Measurements from ENCODE around the gene ATXN1. TPM values are rescaled to one million over a fixed set of nuclear protein-coding genes. Genes with fewer than 3 reads are reported as not detected.

Gene ATXN1
- total and polyA plus RNA-seq, 2 of the 13 experiments (the other 11 are each of a cell fraction or from before 2014, with no cell fraction given), result 20.7 to 39.5 TPM

GRCh38 chr6:16762268-16762549, 949 bp upstream of the ATXN1 start (continued):
- 0 out of 2 replicates have a peak, but pooled peaks have one; percentile 19 for TF ChIP-seq PAWR (CRISPR knock-in tag; IDR thresholded peaks at IDR 0.05; ENCODE audit: borderline replicate concordance)
- no peak for TF ChIP-seq ZBTB34 (CRISPR knock-in tag; IDR thresholded peaks at IDR 0.05)
- TF ChIP-seq ZBTB40 (IDR thresholded peaks at IDR 0.05), result no peak
- TF ChIP-seq ZBTB40 (CRISPR knock-in tag; IDR thresholded peaks at IDR 0.05), result 0 out of 2 replicates have a peak, but pooled peaks have one; percentile 7
- TF ChIP-seq ETV5 (CRISPR knock-in tag; IDR thresholded peaks at IDR 0.05; ENCODE audit: borderline replicate concordance), result 0 out of 2 replicates have a peak, but pooled peaks have one; percentile 3
- TF ChIP-seq, protein P1, sequence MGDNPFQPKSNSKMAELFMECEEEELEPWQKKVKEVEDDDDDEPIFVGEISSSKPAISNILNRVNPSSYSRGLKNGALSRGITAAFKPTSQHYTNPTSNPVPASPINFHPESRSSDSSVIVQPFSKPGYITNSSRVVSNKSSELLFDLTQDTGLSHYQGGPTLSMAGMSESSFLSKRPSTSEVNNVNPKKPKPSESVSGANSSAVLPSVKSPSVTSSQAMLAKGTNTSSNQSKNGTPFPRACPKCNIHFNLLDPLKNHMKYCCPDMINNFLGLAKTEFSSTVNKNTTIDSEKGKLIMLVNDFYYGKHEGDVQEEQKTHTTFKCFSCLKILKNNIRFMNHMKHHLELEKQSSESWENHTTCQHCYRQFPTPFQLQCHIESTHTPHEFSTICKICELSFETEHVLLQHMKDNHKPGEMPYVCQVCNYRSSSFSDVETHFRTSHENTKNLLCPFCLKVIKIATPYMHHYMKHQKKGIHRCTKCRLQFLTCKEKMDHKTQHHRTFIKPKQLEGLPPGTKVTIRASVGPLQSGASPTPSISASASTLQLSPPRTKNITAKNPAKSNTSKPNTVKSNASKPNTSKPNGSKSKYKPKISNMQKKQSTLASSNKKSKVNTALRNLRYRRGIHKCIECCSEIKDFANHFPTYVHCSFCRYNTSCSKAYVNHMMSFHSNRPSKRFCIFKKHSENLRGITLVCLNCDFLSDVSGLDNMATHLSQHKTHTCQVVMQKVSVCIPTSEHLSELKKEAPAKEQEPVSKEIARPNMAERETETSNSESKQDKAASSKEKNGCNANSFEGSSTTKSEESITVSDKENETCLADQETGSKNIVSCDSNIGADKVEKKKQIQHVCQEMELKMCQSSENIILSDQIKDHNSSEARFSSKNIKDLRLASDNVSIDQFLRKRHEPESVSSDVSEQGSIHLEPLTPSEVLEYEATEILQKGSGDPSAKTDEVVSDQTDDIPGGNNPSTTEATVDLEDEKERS (CRISPR knock-in tag; IDR thresholded peaks at IDR 0.05), result peak; percentile 42; the same call in 1 of the 2 replicates
- TF ChIP-seq ZNF883 (CRISPR knock-in tag; IDR thresholded peaks at IDR 0.05; ENCODE audit: not compliant biosample characterization), result peak; percentile 52
- TF ChIP-seq, protein P2, sequence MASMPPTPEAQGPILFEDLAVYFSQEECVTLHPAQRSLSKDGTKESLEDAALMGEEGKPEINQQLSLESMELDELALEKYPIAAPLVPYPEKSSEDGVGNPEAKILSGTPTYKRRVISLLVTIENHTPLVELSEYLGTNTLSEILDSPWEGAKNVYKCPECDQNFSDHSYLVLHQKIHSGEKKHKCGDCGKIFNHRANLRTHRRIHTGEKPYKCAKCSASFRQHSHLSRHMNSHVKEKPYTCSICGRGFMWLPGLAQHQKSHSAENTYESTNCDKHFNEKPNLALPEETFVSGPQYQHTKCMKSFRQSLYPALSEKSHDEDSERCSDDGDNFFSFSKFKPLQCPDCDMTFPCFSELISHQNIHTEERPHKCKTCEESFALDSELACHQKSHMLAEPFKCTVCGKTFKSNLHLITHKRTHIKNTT (CRISPR knock-in tag; IDR thresholded peaks at IDR 0.05), result no peak
- TF ChIP-seq ZFP91 (CRISPR knock-in tag; IDR thresholded peaks at IDR 0.05; ENCODE audit: borderline replicate concordance), result peak; percentile 11; the same call in 1 of the 2 replicates
- 0 out of 2 replicates have a peak, but pooled peaks have one; percentile 10 for TF ChIP-seq NR2F2 (IDR thresholded peaks at IDR 0.05; ENCODE audit: borderline replicate concordance, low read depth)
- 0 out of 2 replicates have a peak, but pooled peaks have one; percentile 14 for TF ChIP-seq ZNF678 (CRISPR knock-in tag; IDR thresholded peaks at IDR 0.05)
- 0 out of 2 replicates have a peak, but pooled peaks have one; percentile 11 for TF ChIP-seq TMF1 (CRISPR knock-in tag; IDR thresholded peaks at IDR 0.05; ENCODE audit: low read depth)
